ENCODE results near the gene ISL2.

The ISL2 gene

GRCh38 chr15:76338486-76339304, 2.1 kb downstream of the ISL2 start:
- H3K4me3 ChIP-seq (ENCODE audit: low read depth in 1 of 2, low read length in 2 of 2), result peak overlapping the region in 1 of 2 donors; percentile 45
- no peak overlapping the region for H3K9ac ChIP-seq (ENCODE audit: low read length)
- no peaks in the 10 kb centered on the region for H3K9me3 ChIP-seq (ENCODE audit: low read length)
- no peak overlapping the region for H3K27ac ChIP-seq (ENCODE audit: low read depth, low read length)
- H3K4me1 ChIP-seq (ENCODE audit: insufficient read depth, low read length), result peaks cover 21% of the 10 kb centered on the region
- no peaks in the 10 kb centered on the region for H3K36me3 ChIP-seq (ENCODE audit: insufficient read depth, low read length)
- H3K27me3 ChIP-seq (ENCODE audit: control insufficient read depth in 1 of 2, insufficient read depth in 2 of 2, low read length in 2 of 2), result peaks cover 48 to 86% of the 10 kb centered on the region in 2 donors

DNA sequence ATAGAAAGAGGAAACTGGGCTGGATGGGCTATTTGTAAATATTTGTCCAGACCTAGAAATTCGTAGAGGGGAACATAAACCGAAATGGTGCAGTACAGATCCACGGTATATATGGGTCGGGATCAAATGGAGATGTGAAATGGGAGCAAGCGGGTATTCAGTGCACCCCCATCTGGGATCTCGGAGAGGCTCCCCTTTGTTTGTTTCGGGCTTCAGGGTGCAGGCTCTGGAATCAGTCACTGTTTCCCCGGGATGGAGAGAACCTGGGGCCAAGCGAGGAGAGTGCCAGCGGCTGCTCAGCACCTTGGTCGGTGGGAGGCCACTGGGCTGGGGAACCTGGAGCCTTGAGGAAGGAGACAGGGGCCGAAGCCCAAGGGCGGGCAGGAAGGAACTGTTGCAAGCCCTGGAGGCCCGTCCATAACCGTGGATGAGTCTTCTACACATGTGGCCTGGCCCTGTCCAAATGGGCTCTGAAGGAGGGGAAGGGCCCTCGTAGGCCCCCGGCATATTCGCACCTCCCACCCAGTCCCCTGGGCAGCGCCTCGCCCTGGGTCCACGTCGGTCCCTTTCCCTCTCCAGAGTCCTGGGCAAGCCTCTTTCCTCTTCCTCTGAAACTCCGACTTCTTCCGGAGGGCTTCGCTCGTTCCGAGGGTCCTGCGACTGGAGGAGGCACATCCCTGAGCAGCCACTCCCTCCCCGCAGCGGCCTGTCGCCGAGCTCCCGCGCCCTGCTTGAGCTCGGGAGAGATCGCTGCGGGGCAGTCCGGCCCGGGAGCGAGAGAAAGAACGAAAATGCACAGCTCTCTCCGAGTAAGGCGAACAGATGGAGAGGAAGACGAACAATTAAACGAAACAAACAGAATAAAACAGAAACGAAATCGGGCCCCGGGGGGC, 3.0 kb downstream of the ISL2 start:
- Histone ChIP-seq H3K36me3 (ENCODE audit: insufficient read depth, low read length) (no peaks in the 10 kb centered on the region), H3K27ac (ENCODE audit: low read depth, low read length) (no peak overlapping the region), H3K4me3 (ENCODE audit: low read depth in 1 of 2, low read length in 2 of 2) (peak overlapping the region; percentile 4 to 45), H3K27me3 (ENCODE audit: control insufficient read depth in 1 of 2, insufficient read depth in 2 of 2, low read length in 2 of 2) (peaks cover 40 to 86% of the 10 kb centered on the region in 2 donors), H3K4me1 (ENCODE audit: insufficient read depth, low read length) (peaks cover 21% of the 10 kb centered on the region), H3K9ac (ENCODE audit: low read length) (no peak overlapping the region), H3K9me3 (ENCODE audit: low read length) (no peaks in the 10 kb centered on the region)

GRCh38 chr15:76340198-76340802, 3.7 kb downstream of the ISL2 start:
- Histone ChIP-seq H3K9me3 (ENCODE audit: low read length) (no peaks in the 10 kb centered on the region), H3K36me3 (ENCODE audit: insufficient read depth, low read length) (no peaks in the 10 kb centered on the region), H3K27ac (ENCODE audit: low read depth, low read length) (no peak overlapping the region), H3K4me1 (ENCODE audit: insufficient read depth, low read length) (peaks cover 19% of the 10 kb centered on the region), H3K27me3 (ENCODE audit: control insufficient read depth in 1 of 2, insufficient read depth in 2 of 2, low read length in 2 of 2) (peaks cover 39 to 83% of the 10 kb centered on the region in 2 donors), H3K4me3 (ENCODE audit: low read depth in 1 of 2, low read length in 2 of 2) (peak overlapping the region in 1 of 2 donors; percentile 45), H3K9ac (ENCODE audit: low read length) (no peak overlapping the region)

GRCh38 chr15:76340803-76341365, 4.3 kb downstream of the ISL2 start:
- H3K36me3 ChIP-seq (ENCODE audit: insufficient read depth, low read length), result no peaks in the 10 kb centered on the region
- peaks cover 14% of the 10 kb centered on the region for H3K4me1 ChIP-seq (ENCODE audit: insufficient read depth, low read length)
- no peak overlapping the region for H3K9ac ChIP-seq (ENCODE audit: low read length)
- H3K4me3 ChIP-seq (ENCODE audit: low read depth in 1 of 2, low read length in 2 of 2), result peak overlapping the region in 1 of 2 donors; percentile 45
- H3K27me3 ChIP-seq (ENCODE audit: control insufficient read depth in 1 of 2, insufficient read depth in 2 of 2, low read length in 2 of 2), result peaks cover 42 to 81% of the 10 kb centered on the region in 2 donors
- H3K9me3 ChIP-seq (ENCODE audit: low read length), result no peaks in the 10 kb centered on the region
- no peak overlapping the region for H3K27ac ChIP-seq (ENCODE audit: low read depth, low read length)

DNA sequence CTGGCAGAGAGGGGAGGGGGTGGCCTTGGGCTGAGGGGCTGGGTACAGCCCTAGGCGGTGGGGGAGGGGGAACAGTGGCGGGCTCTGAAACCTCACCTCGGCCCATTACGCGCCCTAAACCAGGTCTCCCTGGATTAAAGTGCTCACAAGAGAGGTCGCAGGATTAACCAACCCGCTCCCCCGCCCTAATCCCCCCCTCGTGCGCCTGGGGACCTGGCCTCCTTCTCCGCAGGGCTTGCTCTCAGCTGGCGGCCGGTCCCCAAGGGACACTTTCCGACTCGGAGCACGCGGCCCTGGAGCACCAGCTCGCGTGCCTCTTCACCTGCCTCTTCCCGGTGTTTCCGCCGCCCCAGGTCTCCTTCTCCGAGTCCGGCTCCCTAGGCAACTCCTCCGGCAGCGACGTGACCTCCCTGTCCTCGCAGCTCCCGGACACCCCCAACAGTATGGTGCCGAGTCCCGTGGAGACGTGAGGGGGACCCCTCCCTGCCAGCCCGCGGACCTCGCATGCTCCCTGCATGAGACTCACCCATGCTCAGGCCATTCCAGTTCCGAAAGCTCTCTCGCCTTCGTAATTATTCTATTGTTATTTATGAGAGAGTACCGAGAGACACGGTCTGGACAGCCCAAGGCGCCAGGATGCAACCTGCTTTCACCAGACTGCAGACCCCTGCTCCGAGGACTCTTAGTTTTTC, 4.9 kb downstream of the ISL2 start:
- Histone ChIP-seq H3K9me3 (ENCODE audit: low read length) (no peaks in the 10 kb centered on the region), H3K27me3 (ENCODE audit: control insufficient read depth in 1 of 2, insufficient read depth in 2 of 2, low read length in 2 of 2) (peaks cover 48 to 81% of the 10 kb centered on the region in 2 donors), H3K36me3 (ENCODE audit: insufficient read depth, low read length) (no peaks in the 10 kb centered on the region), H3K9ac (ENCODE audit: low read length) (no peak overlapping the region), H3K4me1 (ENCODE audit: insufficient read depth, low read length) (peaks cover 11% of the 10 kb centered on the region), H3K4me3 (ENCODE audit: low read depth in 1 of 2, low read length in 2 of 2) (no peak overlapping the region), H3K27ac (ENCODE audit: low read depth, low read length) (no peak overlapping the region)

DNA sequence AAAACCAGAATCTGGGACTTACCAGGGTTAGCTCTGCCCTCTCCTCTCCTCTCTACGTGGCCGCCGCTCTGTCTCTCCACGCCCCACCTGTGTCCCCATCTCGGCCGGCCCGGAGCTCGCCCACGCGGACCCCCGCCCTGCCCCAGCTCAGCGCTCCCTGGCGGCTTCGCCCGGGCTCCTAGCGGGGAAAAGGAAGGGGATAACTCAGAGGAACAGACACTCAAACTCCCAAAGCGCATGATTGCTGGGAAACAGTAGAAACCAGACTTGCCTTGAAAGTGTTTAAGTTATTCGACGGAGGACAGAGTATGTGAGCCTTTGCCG, 5.4 kb downstream of the ISL2 start:
- H3K27me3 ChIP-seq (ENCODE audit: control insufficient read depth in 1 of 2, insufficient read depth in 2 of 2, low read length in 2 of 2), result peaks cover 44 to 81% of the 10 kb centered on the region in 2 donors
- no peak overlapping the region for H3K4me3 ChIP-seq (ENCODE audit: low read depth in 1 of 2, low read length in 2 of 2)
- no peaks in the 10 kb centered on the region for H3K9me3 ChIP-seq (ENCODE audit: low read length)
- peaks cover 8% of the 10 kb centered on the region for H3K4me1 ChIP-seq (ENCODE audit: insufficient read depth, low read length)
- no peak overlapping the region for H3K27ac ChIP-seq (ENCODE audit: low read depth, low read length)
- H3K36me3 ChIP-seq (ENCODE audit: insufficient read depth, low read length), result no peaks in the 10 kb centered on the region
- no peak overlapping the region for H3K9ac ChIP-seq (ENCODE audit: low read length)

DNA sequence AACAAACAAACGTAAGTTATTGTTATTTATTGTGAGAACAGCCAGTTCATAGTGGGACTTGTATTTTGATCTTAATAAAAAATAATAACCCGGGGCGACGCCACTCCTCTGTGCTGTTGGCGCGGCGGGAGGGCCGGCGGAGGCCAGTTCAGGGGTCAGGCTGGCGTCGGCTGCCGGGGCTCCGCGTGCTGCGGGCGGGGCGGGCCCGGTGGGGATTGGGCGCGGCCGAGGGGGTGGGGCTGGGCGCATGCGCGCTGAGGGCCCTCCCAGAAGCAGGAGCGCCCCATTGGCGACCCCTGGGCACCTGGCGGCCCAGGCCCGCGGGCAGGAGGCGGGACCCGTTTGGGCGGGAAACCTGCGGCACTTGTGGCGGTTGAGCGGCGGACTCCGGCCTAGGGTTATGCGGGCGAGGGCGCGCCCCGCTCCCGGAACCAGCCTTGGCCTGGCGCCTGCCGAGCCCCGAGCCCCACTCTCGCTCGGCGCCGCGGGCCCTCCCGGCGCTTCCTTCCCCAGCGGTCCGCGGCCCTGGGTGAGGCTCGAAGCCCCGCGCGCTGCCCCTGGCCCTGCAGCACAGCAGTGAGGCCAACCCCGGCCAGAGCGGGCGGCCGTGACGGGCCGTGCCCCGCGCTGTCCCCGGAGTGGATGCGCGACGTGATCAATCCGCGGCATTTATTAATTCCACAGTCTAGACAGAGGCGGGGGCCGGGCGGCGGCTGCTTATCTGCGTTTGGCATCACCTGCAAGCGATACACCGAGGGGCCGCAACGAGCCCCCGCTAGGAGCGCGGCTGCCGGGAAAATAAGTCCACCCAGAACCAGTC, 6.0 kb downstream of the ISL2 start:
- H3K27ac ChIP-seq (ENCODE audit: low read depth, low read length), result no peak overlapping the region
- peaks cover 2% of the 10 kb centered on the region for H3K4me1 ChIP-seq (ENCODE audit: insufficient read depth, low read length)
- H3K9me3 ChIP-seq (ENCODE audit: low read length), result no peaks in the 10 kb centered on the region
- peaks cover 39 to 80% of the 10 kb centered on the region in 2 donors for H3K27me3 ChIP-seq (ENCODE audit: control insufficient read depth in 1 of 2, insufficient read depth in 2 of 2, low read length in 2 of 2)
- no peak overlapping the region for H3K4me3 ChIP-seq (ENCODE audit: low read depth in 1 of 2, low read length in 2 of 2)
- no peaks in the 10 kb centered on the region for H3K36me3 ChIP-seq (ENCODE audit: insufficient read depth, low read length)
- no peak overlapping the region for H3K9ac ChIP-seq (ENCODE audit: low read length)

DNA sequence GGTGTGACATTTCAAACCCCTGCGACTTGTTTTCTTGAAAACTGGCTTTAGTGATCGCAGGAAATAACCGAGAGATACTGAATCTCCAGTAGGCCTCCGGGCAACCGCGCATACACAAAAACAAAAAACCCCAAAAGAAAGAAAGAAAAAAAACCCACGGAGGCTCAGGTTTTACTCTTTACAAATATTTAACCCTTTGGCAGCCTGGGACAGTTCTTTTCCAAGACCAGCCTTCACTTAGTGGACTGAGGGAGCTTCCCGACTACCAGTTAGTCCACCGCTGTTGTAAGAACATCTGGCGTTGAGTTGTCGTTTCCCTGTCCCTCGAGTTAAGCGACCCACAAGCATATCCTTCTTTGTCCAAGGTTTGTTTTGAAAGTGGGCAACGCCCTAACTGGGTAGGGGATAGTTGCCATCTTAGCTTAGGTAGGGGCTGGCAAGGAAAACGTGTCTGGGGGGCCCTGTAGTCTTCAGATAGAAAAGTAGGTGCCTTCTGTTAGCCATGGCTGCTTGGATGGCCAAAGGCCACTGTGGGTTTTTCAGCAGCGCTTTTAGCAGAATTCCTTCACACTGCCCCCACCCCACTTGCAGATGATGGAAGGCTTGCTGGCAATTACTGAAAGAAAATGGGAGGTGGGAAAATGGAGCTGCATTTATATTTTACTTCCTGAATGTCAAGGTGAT, 6.9 kb downstream of the ISL2 start:
- no peak overlapping the region for H3K27ac ChIP-seq (ENCODE audit: low read depth, low read length)
- no peak overlapping the region for H3K4me3 ChIP-seq (ENCODE audit: low read depth in 1 of 2, low read length in 2 of 2)
- no peaks in the 10 kb centered on the region for H3K4me1 ChIP-seq (ENCODE audit: insufficient read depth, low read length)
- H3K9ac ChIP-seq (ENCODE audit: low read length), result no peak overlapping the region
- H3K27me3 ChIP-seq (ENCODE audit: control insufficient read depth in 1 of 2, insufficient read depth in 2 of 2, low read length in 2 of 2), result peaks cover 41 to 73% of the 10 kb centered on the region in 2 donors
- no peaks in the 10 kb centered on the region for H3K36me3 ChIP-seq (ENCODE audit: insufficient read depth, low read length)
- H3K9me3 ChIP-seq (ENCODE audit: low read length), result no peaks in the 10 kb centered on the region

DNA sequence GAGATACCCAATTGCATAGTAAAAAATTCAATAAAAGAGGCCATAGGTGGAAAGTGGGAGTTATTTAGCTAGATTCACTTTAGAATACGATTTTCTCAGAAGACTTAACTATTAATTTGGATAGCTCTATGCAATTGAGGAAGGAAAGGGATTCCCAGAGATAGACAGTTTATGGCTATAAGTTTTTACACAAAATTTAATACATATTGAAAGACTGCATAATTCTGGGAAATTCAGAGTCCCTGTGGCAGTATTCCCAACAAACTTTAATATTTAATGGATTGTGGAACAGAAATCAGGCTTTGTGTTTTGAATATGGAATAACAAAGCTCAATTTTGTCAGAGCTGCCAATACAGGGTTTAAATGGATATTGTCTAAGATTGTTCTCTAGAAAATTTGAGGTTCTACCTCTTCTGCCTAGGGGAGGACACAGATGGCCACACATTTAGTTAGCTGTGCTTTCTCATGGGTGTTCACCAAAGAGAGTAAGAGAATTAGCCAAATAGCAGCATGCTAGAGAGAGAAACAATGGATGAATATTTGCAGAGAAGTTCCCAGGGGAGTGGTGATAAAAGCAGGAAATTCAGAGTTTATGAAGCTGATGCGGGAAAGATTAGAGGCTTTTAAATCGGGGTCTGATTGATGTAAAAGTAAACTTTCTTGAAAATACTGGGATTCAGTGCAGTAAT, 8.5 kb downstream of the ISL2 start:
- Histone ChIP-seq H3K27ac (ENCODE audit: low read depth, low read length) (no peak overlapping the region), H3K4me1 (ENCODE audit: insufficient read depth, low read length) (no peaks in the 10 kb centered on the region), H3K4me3 (ENCODE audit: low read depth in 1 of 2, low read length in 2 of 2) (peak overlapping the region in 1 of 2 donors; percentile 23), H3K27me3 (ENCODE audit: control insufficient read depth in 1 of 2, insufficient read depth in 2 of 2, low read length in 2 of 2) (peaks cover 27 to 58% of the 10 kb centered on the region in 2 donors), H3K9me3 (ENCODE audit: low read length) (no peaks in the 10 kb centered on the region), H3K9ac (ENCODE audit: low read length) (no peak overlapping the region), H3K36me3 (ENCODE audit: insufficient read depth, low read length) (no peaks in the 10 kb centered on the region)

Data from muscle layer of colon (tissue), 2 donors.